HUES48 (cell line): Measurements from ENCODE around the gene STOX1.
"Not testable (repeated sequence)": the region's sequence is repeated elsewhere in the genome, so short reads cannot be mapped to it uniquely, and the experiment has no call there.

Experiments used
- H3K27ac ChIP-seq: one replicate; pipeline ENCODE4 v1.7.0; 2013; ENCODE audit warnings: low read depth, low read length, inconsistent platforms
- H3K27me3 ChIP-seq: 2 replicates; pipeline ENCODE4 v1.6.1; 2013; ENCODE audit warnings: mild to moderate bottlenecking, low read length; ENCODE audit not compliant: control insufficient read depth, insufficient read depth
- H3K36me3 ChIP-seq: 2 replicates; pipeline ENCODE4 v1.6.1; 2013; ENCODE audit warnings: low read length; ENCODE audit not compliant: control insufficient read depth, insufficient read depth
- H3K4me1 ChIP-seq: 2 replicates; pipeline ENCODE4 v1.6.1; 2013; ENCODE audit warnings: mild to moderate bottlenecking, low read length; ENCODE audit not compliant: control insufficient read depth, insufficient read depth
- H3K4me3 ChIP-seq: 2 replicates; pipeline ENCODE4 v1.5.1; 2013; ENCODE audit warnings: mild to moderate bottlenecking, low read depth, low read length
- H3K9ac ChIP-seq: 2 replicates; pipeline ENCODE4 v1.6.1; 2013; ENCODE audit warnings: mild to moderate bottlenecking, low read depth, low read length, moderate library complexity
- H3K9me3 ChIP-seq: 2 replicates; pipeline ENCODE4 v1.6.1; 2013; ENCODE audit warnings: low read length; ENCODE audit not compliant: control insufficient read depth, insufficient read depth

The STOX1 gene

GRCh38 chr10:68880181-68880580 lies 52.9 kb downstream of the STOX1 start:
- Histone ChIP-seq H3K4me3 (no peak overlapping the region), H3K4me1 (peaks cover 34% of the 10 kb centered on the region), H3K9ac (no peak overlapping the region), H3K27me3 (no peaks in the 10 kb centered on the region), H3K27ac (no peak overlapping the region), H3K36me3 (0 out of 2 replicates have a peak, but pooled peaks cover 3% of the 10 kb centered on the region), H3K9me3 (no peaks in the 10 kb centered on the region)

GRCh38 chr10:68895041-68895440 lies 67.7 kb downstream of the STOX1 start:
- H3K4me3 ChIP-seq, result no peak overlapping the region
- no peaks in the 10 kb centered on the region for H3K27me3 ChIP-seq
- no peaks in the 10 kb centered on the region for H3K9me3 ChIP-seq
- no peaks in the 10 kb centered on the region for H3K36me3 ChIP-seq
- H3K27ac ChIP-seq, result no peak overlapping the region
- no peak overlapping the region for H3K9ac ChIP-seq
- 0 out of 2 replicates have a peak, but pooled peaks cover under 1% of the 10 kb centered on the region for H3K4me1 ChIP-seq

GRCh38 chr10:68897336-68897741 lies 70.0 kb downstream of the STOX1 start:
- Histone ChIP-seq H3K27me3 (no peaks in the 10 kb centered on the region), H3K9ac (no peak overlapping the region), H3K36me3 (no peaks in the 10 kb centered on the region), H3K4me1 (peaks cover 8% of the 10 kb centered on the region; the same call in 1 of the 2 replicates), H3K9me3 (no peaks in the 10 kb centered on the region), H3K27ac (no peak overlapping the region), H3K4me3 (no peak overlapping the region)

GRCh38 chr10:68899186-68899745 lies 71.9 kb downstream of the STOX1 start:
- H3K36me3 ChIP-seq, result no peaks in the 10 kb centered on the region
- peaks cover 9% of the 10 kb centered on the region; the same call in 1 of the 2 replicates for H3K4me1 ChIP-seq
- no peak overlapping the region for H3K27ac ChIP-seq
- no peak overlapping the region for H3K4me3 ChIP-seq
- H3K9ac ChIP-seq, result no peak overlapping the region
- no peaks in the 10 kb centered on the region for H3K9me3 ChIP-seq
- no peaks in the 10 kb centered on the region for H3K27me3 ChIP-seq

GRCh38 chr10:68900427-68901104 lies 73.2 kb downstream of the STOX1 start:
- Histone ChIP-seq H3K9ac (peak overlapping the region; percentile 90), H3K4me3 (peak overlapping the region; percentile 88), H3K9me3 (no peaks in the 10 kb centered on the region), H3K36me3 (no peaks in the 10 kb centered on the region), H3K4me1 (peaks cover 9% of the 10 kb centered on the region; the same call in 1 of the 2 replicates), H3K27me3 (no peaks in the 10 kb centered on the region), H3K27ac (peak overlapping the region; percentile 99)

- H3K36me3 ChIP-seq, result peaks cover 5% of the 10 kb centered on the region
- no peaks in the 10 kb centered on the region for H3K9me3 ChIP-seq
- H3K9ac ChIP-seq, result peak within 1 kb of the TSS; percentile 90
- peak within 1 kb of the TSS; percentile 99 for H3K27ac ChIP-seq
- H3K27me3 ChIP-seq, result no peaks in the 10 kb centered on the region
- peak within 1 kb of the TSS; percentile 88 for H3K4me3 ChIP-seq
- peaks cover 9% of the 10 kb centered on the region; the same call in 1 of the 2 replicates for H3K4me1 ChIP-seq
Measured at GRCh38 chr10:68901105-68901927, 74.0 kb downstream of the STOX1 start, which contains the start of gene DDX50. Gene DDX50 (plus strand): TSS chr10:68901315. CDS start chr10:68901385, 70 bp downstream.

GRCh38 chr10:68902382-68902781 lies 75.1 kb downstream of the STOX1 start:
- H3K9ac ChIP-seq, result no peak overlapping the region
- no peaks in the 10 kb centered on the region for H3K9me3 ChIP-seq
- H3K27ac ChIP-seq, result no peak overlapping the region
- H3K4me1 ChIP-seq, result peaks cover 9% of the 10 kb centered on the region; the same call in 1 of the 2 replicates
- peak overlapping the region; percentile 88 for H3K4me3 ChIP-seq
- no peaks in the 10 kb centered on the region for H3K27me3 ChIP-seq
- peaks cover 16% of the 10 kb centered on the region for H3K36me3 ChIP-seq

GRCh38 chr10:68924593-68924992 lies 97.3 kb downstream of the STOX1 start:
- H3K27me3 ChIP-seq, result no peaks in the 10 kb centered on the region
- no peak overlapping the region for H3K27ac ChIP-seq
- H3K36me3 ChIP-seq, result peaks cover 35% of the 10 kb centered on the region
- no peak overlapping the region for H3K9ac ChIP-seq
- H3K9me3 ChIP-seq, result no peaks in the 10 kb centered on the region
- H3K4me3 ChIP-seq, result no peak overlapping the region
- no peaks in the 10 kb centered on the region for H3K4me1 ChIP-seq

GRCh38 chr10:68925489-68925888 lies 98.2 kb downstream of the STOX1 start:
- H3K36me3 ChIP-seq, result peaks cover 33% of the 10 kb centered on the region

GRCh38 chr10:68929157-68929556 lies 101.8 kb downstream of the STOX1 start:
- H3K4me1 ChIP-seq, result not testable (repeated sequence)

More at GRCh38 chr10:68925489-68925888, 98.2 kb downstream of the STOX1 start:
- Histone ChIP-seq H3K4me3 (no peak overlapping the region), H3K9me3 (no peaks in the 10 kb centered on the region), H3K27ac (no peak overlapping the region), H3K27me3 (no peaks in the 10 kb centered on the region), H3K9ac (no peak overlapping the region), H3K4me1 (no peaks in the 10 kb centered on the region)

More at GRCh38 chr10:68929157-68929556, 101.8 kb downstream of the STOX1 start:
- not testable (repeated sequence) for H3K9ac ChIP-seq, H3K27ac ChIP-seq, H3K4me3 ChIP-seq, H3K27me3 ChIP-seq, H3K9me3 ChIP-seq
- peaks cover 35% of the 10 kb centered on the region for H3K36me3 ChIP-seq
